T-helper 2 cell treated with Interferon-gamma antibody and Interleukin-4, amounts not matched to agents 100 ng/mL and 5 ng/mL, for 36 hours (primary cell): ENCODE data around the gene IARS2. TPM values are rescaled to one million over a fixed set of nuclear protein-coding genes. Genes with fewer than 3 reads are reported as not detected.
"Not testable (repeated sequence)": the region's sequence is repeated elsewhere in the genome, so short reads cannot be mapped to it uniquely, and the experiment has no call there.

Experiments used
- intact Hi-C: fragments of 100-400 bp; cut with micrococcal nuclease; formaldehyde crosslinking; loops from one replicate; pipeline ENCODE4 v1.15.1; 2023
- total RNA-seq: library from RNA; stranded (reverse); gene quantifications from 2 replicates; pipeline ENCODE4 v1.2.3, GENCODE V29; 2022

IARS2 gene
- 59.7 and 60.2 TPM in 2 replicates for total RNA-seq

DNA sequence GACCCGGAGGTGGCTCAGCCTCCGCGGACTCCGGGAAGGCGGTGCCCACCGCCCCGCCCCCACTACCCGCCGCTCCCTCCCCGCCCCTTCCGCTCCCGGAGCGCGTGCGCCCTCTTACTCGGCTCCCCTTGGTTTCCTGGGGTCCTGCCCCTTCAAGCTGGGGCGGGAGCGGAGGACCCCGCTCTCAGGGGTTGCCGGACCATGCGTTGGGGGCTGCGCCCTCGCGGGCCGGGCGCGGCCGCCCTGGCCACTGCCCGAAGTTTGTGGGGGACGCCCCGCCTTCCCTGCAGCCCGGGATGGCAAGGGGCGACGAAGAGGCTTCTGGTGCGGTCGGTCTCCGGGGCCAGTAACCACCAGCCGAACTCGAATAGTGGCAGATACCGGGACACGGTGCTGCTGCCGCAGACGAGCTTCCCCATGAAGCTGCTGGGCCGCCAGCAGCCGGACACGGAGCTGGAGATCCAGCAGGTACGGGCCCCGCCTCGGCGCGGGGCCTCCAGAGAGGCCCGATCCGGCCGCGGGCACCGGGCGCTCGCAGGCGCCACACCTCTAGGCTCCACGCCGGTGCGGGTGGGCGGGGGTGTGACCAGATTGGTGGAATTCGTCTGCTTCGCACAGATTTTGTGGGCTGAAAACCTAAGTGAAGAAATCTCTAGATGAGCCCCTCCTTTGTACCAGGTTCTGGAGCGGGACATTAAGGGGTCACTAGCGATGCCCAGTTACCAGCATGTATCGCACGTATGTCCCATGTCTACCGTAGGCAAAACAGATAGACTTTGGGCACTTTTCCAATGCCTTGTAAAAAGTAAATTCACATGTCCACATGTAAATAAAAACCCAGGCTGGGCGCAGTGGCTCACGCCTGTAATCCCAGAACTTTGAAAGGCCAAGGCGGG is at the start of gene IARS2:
Gene IARS2, plus strand, starts transcription at position 117 of the 896 bp plus-strand sequence. Its CDS starts 85 bp downstream, at position 202.
- intact Hi-C loops, result loop anchor here (2.0 to 10.0 kb wide), 3 partner anchors 19 to 99 kb away; partner anchors contain the start of gene EPRS1

GRCh38 chr1:220044678-220045355 is 49.1 kb upstream of the IARS2 start:
- intact Hi-C loops, result loop anchor here (1.0 to 10.0 kb wide), 5 partner anchors 30 to 1760 kb away; partner anchors contain the start of genes BPNT1 and RRP15

DNA sequence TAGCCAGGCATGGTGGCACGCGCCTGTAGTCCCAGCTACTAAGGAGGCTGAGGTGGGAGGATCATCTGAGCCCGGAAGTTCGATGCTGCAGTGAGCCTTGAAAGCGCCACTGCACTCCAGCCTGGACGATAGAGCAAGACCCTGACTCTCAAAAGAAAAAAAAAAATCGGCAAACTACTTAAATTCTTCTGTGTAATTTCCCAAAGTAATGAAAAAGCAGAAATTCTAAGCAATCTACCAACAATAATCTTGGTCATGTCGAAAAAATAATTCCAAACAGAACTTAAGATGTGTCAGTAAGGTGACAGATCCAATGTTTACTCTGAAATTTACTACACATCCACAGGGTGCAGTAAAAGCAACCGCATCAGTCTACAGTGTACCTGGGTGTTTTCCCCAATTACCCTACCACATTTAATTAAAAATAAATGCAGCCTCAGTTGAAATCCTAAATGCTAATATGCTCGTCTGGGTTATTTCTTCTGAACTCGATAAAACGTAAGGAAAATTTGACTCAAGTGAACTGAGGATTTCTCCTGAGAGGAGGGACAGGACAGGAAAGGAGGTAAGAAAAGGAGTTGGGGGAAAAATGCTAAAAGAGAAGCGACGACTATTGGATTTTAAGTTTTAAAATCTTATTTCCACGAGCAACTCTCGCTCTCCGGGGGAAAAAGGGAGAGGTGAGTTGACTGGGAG is 48.4 kb upstream of the IARS2 start:
- intact Hi-C loops, result loop anchor here (1.0 to 10.0 kb wide), 8 partner anchors 31 to 1761 kb away; partner anchors contain the start of genes BPNT1, IARS2, LYPLAL1 and RRP15

DNA sequence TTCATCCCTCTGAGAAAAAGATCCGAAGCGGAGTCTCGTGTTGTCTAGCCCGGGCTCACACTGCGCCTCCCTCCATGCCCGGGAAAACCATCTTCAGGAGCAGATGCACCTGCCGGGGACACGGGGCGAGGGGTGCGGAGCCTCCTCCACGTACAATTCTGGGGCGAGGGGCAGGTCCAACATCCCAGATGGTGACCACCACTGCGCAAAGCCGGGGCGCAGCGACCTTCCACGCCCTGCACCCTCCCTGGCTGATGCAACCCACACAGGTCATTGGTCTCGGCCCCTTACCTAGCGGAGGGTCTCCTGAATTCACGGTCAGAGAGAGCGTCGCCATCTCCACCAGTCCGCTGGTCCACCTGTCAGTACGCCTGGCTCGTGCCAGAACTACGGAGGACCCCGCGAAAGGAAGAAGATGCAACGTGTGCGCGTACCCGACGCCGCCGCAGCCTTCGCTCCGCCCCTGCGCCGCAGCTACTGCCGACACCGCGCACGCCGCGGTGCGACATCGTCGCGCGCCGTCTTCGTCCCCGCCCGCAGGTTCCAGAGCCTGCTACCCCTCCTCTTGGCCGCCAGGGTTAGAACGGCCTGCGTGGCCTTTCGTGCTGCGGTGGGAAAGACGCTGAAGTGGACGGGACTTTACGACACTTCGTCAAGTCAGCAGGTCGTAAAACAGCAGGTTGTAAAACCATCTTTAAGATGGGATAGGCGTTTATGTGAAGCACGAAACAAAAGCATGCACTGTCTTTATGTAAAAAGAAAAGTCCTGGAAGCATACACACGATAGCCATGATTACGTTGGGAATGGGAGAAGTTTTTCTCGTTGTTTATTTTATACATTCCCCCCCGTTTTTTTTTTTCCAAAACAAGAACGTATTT is 47.6 kb upstream of the IARS2 start, which contains the start of gene EPRS1:
Gene EPRS1, minus strand, starts transcription at position 454 of the 879 bp plus-strand sequence. Its CDS starts 117 bp downstream, at position 337.
- intact Hi-C loops, result loop anchor here (2.0 to 10.0 kb wide), 6 partner anchors 49 to 1761 kb away; partner anchors contain the start of genes IARS2, LYPLAL1 and RRP15

- intact Hi-C loops, result no loop called here
Measured at GRCh38 chr1:220056374-220056773, 37.6 kb upstream of the IARS2 start.

DNA sequence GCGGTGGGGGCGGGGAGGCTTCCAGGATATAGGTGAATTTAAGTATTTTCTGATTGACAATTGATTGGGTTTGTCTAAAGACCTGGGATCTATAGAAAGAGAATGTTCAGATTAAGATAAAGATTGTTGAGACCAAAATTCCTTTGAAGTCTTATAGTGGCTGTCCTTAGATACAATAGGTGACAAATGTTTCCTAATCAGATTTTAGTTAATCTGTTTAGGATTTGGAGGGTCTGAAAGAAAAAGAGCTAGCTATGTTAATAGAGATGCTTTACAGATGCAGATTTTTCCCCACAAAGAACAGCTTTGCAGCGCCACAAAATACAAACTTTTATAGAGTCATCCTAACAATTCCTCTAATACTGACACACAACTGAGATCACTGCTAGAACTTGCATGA is 33.1 kb upstream of the IARS2 start:
- intact Hi-C loops, result no loop called here

- intact Hi-C loops, result no loop called here
Measured at GRCh38 chr1:220062629-220063028, 31.3 kb upstream of the IARS2 start.

DNA sequence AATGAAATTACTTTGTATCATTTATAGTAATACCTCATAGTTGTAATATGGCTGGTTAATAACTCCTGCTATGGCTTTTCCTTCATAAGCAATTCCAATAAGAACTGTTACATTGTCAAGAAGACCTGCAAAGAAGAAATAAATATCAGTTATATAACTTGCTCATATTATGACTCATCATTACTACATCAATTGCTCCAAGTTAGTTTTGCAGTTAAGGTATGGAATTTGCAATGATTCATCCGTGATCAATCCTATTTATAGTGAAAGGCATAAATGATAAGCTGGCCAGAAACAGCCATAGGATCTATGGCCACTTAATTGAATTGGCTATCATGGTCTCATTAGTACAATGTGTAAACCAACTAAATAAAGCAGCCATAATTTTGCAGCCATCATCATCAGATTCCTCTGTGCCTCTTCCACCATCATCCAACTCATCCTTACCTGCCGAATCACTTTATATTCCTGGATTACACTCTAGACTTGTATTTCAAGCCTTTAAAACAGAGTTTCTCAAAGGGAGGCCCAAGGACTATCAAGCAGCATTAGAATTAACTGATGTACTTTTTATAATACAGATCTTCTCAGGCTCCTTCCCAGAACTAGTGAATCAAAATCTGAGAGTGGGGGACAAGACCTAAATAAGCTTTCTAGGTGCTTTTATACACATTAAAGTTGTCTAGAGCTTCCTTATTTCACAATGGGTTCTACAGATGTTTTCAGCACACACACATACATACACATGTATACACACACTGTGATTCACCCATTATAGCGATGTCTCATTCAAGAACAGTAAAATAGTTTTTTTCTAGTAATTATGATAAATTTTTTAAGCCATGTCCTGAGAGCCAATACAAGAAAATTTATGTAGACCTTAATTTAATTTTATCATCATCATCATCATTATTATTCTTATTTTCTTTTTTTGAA is 26.4 kb upstream of the IARS2 start:
- intact Hi-C loops, result no loop called here

GRCh38 chr1:220076861-220077762 is 16.8 kb upstream of the IARS2 start:
- intact Hi-C loops, result no loop called here

- intact Hi-C loops, result no loop called here
Measured at GRCh38 chr1:220077887-220078286, 16.0 kb upstream of the IARS2 start.

DNA sequence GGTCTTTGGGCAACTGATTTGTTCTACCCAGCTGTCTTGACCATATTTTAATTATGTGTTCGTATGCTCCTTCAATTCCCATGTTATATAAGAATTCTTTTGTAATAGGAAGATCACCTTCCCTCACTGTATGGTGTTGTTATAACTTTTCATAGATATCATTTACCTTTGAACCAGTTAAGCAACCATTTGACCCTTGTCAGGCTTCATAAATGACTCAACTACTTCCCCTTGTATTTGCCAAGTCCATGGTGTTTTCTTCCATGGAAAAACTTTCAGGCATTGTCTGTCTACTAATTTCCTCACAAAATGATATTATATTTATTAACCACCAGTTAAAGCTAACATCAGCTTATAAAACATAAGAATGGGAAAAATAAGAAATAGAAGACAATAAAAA is 9.5 kb upstream of the IARS2 start:
- intact Hi-C loops, result no loop called here

GRCh38 chr1:220086261-220086686 is 7.7 kb upstream of the IARS2 start:
- intact Hi-C loops, result not testable (repeated sequence)

GRCh38 chr1:220089650-220090556 is 4.0 kb upstream of the IARS2 start, which contains the start of gene BPNT1:
BPNT1 (minus strand) TSS chr1:220089788; CDS start chr1:220079846, 9,942 bp downstream.
- intact Hi-C loops, result loop anchor here (1.0 to 10.0 kb wide), 4 partner anchors 23 to 182 kb away; partner anchors contain the start of gene RAB3GAP2

DNA sequence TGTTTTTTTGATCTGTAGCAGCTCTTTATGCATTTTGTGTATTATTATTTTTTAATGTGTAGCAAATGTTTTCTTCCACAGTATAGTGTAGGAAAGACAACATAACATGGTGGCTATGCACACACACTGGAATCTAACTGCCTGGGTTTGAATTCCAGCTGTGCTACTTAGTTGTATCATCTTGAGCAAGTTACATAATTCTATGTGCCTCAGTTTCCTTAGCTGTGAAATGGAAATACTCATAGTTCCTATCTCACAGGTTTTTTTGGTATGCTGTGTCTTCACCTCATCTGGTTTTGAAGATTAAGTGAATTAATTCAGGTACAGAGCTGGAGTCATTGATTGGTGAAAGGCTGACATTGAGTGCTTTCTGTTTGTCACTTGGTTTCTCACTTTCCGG is 1.2 kb upstream of the IARS2 start:
- intact Hi-C loops, result loop anchor here (2.0 to 10.0 kb wide), 2 partner anchors 98 to 1808 kb away; partner anchors contain the start of gene RRP15

GRCh38 chr1:220093361-220094015 is 444 bp upstream of the IARS2 start:
- intact Hi-C loops, result loop anchor here (2.0 to 10.0 kb wide), 4 partner anchors 19 to 1809 kb away; partner anchors contain the start of genes EPRS1 and RRP15

GRCh38 chr1:220099826-220100225 is 5.9 kb downstream of the IARS2 start:
- intact Hi-C loops, result loop anchor here (10.0 kb wide), 1 partner anchor 105 kb away; no protein-coding TSS in a partner anchor
